GM19099 (cell line): ENCODE data around the gene CREB5.

ENCODE experiments used
- POLR2A ChIP-seq: IDR thresholded peaks from 3 replicates; pipeline ENCODE4 v1.6.1; 2011; ENCODE audit warnings: low read depth; ENCODE audit not compliant: insufficient read length; ENCODE audit errors: extremely low read depth

CREB5 gene

DNA sequence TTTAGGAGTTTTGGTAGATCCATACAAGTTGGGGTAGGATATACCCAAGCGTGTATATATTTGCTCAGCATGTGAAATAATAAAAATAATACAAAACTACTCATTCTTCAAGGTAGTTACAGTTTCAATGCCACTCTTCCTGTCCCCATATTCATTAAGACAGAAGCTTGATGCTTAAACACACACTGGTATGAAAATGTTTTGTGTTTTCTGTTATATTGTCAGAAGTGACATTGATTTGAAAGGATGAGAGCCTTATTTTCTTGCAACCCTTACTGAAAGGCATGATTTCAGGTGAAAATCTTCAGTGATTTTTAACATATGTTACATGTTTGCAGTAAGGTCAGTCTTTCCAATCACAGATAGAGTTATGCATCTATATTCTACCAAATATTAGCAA lies 312.2 kb downstream of the CREB5 start:
- no peak for TF ChIP-seq POLR2A

DNA sequence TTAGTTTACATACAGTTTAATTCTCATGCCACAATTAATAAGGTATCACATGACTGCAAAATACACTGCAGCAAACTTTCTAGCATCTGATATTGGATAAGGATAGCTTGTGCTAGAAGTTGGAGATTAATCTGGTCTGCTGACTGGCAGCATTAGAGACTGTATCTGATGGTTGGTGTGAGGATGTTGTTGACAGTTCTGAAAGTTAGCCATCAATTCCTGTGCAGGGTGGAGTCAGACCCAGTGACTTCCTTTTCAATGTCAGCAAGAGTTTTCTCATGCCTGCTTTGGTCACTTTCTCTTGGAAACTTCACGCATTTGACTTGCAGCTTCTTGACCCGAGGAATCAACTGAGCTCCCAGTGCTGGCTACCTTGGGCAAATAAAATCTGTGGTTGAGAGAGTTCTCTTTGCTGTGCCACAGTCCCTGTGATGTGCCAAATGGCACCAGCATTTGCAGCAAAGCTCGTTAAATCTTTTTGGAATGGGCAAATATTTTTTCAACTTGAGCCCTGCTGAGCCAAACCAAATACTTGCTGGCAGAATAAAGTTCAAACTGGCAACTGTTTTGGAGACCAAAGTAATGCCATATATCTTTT lies 312.8 kb downstream of the CREB5 start:
- no peak for TF ChIP-seq POLR2A

DNA sequence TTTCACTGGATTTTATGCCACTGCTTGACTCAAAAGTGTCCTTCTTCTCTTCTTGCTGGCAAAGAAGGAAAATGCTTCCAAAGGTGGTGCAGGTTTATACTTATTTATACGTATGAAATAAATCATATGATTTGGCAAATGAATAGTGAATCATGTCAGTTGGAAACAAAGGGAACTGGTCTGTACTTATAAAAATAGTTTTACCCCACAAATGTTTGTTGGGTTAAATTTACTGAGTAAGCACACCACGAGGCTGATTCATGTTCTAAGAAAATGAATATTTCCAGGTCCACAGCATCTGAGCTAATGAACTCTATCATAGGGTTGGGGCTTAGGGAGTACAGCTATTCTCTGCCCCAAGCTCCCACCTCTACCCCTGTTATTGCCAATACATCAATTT lies 313.6 kb downstream of the CREB5 start:
- TF ChIP-seq POLR2A, result no peak

DNA sequence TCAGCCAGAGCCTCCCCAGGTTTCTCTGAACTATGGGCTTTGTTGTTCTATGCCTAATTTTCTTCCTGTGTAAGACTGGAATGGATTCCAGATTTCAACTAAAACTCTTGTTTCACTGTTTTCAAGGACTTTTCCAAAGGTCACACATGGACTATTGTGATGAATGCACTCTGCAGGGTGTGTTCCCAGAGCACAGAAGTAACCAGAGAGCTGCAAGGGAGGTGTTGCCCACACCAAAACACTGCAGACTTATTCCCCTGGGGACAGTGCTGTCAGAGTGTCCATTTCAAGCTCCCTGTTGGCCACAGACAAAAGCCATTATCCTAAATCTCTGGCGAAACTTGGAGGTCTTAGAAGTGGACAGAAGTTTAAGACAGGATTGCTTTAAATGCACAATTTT lies 314.2 kb downstream of the CREB5 start:
- TF ChIP-seq POLR2A, result no peak

DNA sequence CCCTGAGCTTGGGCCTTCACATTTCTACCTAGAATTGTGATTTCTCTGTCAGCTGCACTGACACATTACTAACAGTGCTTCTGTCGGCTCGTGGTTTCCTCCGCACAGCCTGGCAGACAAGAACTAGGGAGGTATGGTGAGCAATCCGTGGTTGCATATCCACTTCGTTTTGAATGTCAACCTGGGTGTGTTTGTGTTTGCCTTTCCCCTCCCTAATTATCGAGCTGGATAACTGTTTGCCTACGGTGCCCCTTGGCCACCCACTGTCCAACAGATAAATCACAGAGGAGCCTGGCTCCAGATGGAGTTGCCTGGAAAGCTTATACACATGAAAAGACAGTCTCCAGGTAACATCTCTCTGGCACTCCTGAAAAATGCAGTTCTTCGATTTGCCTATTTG lies 317.0 kb downstream of the CREB5 start:
- no peak for TF ChIP-seq POLR2A

DNA sequence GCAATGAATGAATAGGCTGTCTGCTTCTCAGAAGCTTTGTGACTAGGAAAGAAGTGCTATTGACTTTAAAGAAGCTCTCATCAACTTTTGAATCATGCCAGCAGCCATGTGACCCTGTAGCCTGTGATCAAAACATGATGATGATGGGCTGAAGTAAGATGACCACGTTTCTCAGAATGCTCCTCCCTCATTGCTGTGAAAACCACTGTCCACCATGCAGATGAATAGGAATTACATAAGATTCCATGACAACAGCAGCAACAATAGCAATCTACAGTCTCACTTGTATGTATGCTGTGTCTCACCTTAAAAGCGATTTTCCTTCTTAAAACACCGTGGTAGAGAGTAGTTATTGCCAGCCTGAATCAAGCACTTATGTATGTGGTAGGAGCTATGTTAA lies 317.4 kb downstream of the CREB5 start:
- no peak for TF ChIP-seq POLR2A

DNA sequence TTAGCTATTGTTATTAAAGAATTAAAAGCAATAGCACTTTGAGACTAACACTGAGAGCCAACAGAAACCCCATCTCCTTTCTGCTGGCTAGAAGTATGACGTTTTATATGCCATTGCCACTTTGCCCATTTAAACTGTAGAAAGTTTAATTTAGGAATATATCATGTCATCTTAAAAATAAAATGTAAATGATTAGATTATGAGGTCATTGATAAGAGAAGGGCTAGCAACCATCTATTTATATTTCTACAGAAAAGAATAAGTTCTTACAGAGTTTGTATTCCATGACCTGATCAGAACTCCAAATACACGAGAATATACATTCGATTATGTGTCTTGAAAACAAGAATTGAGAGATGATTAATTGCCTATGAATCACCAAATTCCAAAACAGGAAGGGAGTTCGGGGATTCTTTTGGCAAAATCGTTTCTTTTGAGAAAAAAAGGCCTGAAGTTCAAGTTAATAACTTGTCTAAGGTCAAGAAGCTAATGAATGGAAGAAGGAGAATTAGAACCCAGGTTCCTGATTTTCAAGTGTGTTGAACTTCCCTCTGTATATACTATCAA lies 318.9 kb downstream of the CREB5 start:
- TF ChIP-seq POLR2A, result no peak

DNA sequence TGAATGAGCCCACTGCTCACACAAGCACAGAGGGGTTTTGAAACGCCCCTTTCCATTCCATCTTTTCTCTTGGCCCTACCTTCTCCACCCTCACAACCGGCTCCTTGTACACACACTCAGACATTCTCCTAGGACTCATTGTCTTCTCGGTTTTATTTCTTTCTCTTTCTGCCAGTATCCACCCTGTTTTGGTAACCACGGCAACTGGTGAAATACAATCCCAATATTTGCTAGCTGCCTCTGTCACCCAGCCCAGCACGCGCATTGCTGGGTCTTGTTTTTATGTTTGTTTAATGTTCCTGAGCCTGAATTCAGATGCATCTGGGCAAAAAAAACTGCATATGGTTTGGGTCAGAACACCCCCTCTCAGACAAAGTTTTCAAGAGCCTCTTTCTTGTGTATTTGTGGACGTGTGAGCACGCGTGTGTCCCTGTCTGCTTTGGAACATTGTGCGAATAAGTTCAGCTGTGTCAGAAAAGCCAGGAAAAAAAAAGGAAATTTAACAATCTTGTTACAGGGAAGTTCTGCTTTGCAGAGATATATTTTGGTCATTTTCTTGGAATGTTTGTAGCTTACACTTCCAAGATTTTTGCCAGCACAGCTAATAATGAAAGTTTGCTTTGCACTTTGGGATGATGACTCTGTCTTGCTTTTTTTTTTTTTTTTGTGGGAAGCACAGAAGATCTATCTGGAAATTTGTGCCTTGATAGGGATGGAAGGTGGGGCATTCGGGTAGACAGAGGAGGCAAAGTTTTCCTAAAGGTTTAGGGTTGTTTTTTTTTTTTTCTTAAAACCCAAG lies 320.0 kb downstream of the CREB5 start:
- TF ChIP-seq POLR2A, result no peak

DNA sequence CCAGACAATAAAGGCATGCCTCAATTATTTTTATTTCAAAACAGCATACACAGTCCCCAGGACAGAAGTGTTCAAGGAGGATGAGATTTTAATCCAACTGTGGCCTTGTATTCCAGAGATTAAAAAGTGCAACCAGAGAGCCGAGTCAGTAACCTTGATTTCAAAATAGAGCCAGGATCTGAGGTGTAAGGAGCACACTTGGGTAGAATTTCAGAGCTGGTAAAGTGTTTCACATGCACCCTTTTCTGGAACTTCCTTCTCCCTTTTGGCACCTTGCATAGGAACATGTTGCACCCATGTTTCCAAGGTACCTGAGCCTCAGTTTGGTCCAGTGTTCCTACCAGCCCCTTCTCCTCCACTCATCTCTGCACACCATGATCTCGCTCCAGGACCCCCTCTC lies 320.7 kb downstream of the CREB5 start:
- TF ChIP-seq POLR2A, result no peak

DNA sequence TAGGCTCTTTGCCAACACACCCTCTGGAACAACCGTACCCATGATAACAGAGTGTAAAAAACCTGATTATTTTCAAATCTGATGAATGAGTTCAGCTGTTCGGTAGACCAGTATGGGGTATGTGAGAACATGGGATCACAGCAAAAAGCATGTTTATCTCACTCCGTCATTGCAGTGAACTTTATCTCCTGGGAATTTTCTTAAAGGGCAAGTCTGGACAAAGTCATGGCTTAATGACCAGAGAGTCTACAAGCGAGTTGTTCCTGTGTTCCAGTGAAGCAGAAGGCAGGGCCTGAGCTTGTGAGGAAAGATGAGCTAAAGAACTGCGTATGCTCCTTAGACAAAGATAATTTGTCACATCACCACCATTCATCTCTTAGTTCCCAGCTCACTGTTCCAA lies 326.1 kb downstream of the CREB5 start:
- no peak for TF ChIP-seq POLR2A

DNA sequence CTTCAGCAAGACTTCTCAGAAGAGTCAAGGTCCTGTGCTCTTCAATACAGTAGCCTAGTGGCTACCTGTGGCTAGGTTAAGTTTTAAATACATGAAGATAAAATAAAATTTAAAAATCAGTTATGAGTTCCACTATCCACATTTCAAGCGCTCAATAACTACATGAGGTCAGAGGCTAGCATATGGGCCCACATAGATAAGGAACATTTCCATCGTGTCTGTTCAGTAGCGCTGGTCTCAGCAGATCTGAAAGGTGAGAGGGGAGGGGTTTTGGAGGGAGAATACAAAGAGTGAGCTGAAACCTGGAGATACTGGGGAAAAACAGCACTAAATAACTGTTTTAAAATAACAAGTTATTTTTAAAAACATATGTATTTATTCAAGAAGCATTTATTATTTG lies 326.8 kb downstream of the CREB5 start:
- no peak for TF ChIP-seq POLR2A

DNA sequence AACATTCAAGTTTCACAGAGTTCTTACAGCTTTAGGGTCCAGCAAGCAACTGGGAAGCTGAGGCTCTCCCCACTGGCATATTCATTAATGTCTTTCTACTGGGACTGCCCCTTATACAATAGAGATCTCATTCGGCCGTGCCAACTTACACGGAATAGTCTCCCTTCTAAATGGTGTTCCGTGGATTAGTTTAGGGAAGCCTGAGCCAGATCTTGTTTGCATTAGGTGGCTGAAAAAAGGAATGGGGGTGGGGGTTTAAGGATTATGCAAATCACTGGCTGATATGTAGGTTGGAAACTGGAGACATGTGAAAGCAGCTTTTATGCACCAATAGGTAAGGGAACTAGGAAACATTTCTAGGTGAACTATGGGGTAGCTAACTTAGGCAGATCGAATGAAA lies 327.5 kb downstream of the CREB5 start:
- no peak for TF ChIP-seq POLR2A

DNA sequence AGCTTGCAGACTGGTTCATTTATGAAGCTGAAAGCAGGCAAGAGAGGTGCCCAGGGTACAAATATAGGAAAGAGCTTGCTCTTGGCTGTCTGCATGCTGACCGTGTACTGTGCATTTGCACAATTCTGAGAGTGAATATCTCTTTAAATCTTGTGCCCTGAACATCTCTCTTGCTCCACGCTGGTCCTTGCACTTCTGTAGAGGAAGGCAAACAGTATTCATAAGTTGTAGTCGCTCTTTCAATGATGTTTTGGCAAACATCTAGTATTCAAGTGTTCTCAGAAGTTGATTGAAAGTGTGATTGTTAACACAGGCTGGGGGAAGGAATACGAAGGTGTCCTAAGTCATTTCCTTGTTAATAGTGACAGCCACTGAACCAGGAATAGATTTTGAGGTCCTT lies 332.6 kb downstream of the CREB5 start:
- TF ChIP-seq POLR2A, result no peak

DNA sequence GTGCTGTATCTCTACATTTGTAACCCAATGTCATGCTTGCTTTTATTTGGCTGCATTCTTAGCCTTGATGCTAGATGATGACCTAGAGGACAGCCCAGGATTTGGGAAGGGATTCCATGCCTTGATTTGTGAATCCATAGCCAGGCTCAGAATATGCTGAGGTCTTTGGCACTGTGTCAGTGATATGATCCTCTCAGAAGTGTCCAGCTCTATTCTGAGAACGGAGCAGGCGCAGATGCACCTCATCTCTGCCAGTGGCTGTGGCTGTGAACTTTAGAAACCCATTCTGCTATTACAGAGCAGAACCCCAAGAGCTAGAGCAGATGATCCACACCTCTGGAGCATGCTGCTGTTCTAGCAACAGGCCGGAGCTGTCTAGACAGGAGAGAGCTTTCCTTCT lies 333.0 kb downstream of the CREB5 start:
- no peak for TF ChIP-seq POLR2A

DNA sequence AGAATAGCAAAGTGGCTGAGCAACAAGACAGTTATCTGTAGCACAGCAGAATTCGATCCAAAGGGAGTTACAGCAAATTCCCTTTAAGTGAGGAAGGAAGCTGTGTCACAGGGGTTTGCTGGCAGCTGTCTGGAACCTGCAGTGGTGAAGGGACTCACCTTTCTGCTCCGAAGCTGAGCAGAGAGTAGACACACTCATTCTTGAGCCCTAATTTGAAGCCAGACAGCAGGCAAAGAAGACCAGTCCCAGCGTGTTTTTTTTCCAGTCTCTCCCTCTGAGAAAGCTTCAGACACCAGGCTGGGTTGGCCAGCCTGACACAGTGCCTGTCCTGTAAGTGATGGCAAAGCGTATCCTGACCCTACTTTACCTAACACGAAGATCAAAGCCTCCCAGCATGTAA lies 335.1 kb downstream of the CREB5 start:
- TF ChIP-seq POLR2A, result no peak

DNA sequence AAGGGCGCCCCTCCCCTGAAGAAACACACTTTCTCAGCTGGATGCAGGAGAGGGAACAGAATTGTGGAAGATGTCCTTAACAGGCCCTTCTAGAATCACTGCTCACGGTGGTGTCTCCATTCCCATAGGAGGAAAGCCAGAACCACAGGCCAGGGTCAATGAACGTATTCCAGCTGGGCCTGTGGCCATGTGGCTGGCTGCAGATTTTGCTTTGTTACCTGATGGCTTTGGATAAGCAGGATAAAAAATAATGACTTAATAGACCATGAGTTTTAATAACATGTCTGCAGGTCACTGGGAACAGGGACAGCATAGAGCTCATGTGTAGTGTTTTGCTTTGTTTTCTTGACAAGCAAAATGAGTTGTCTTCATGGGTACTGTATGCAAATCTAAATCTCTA lies 335.5 kb downstream of the CREB5 start:
- TF ChIP-seq POLR2A, result no peak
